Neural progenitor cell (in vitro differentiated cells): ENCODE data around the gene SETD3. TPM values are rescaled to one million over a fixed set of nuclear protein-coding genes. Genes with fewer than 3 reads are reported as not detected.

ENCODE experiments used
- DNase-seq: peaks from one replicate; pipeline ENCODE4 v3.0.0-alpha.2; 2016; ENCODE audit warnings: low spot score
- H2AFZ ChIP-seq: fragments of 200-600 bp; sonication (generic); replicated peaks from 2 replicates; pipeline ENCODE4 v1.6.1; 2016; ENCODE audit warnings: antibody characterized with exemption
- H3F3A ChIP-seq: fragments of 200-600 bp; sonication (generic); 2 replicates; pipeline ENCODE4 v1.6.1; 2016; ENCODE audit warnings: antibody characterized with exemption, low read depth
- H3K27ac ChIP-seq: fragments of 200-600 bp; sonication (generic); 2 replicates; pipeline ENCODE4 v1.5.1; 2016; ENCODE audit warnings: mild to moderate bottlenecking
- H3K27me3 ChIP-seq: fragments of 200-600 bp; sonication (generic); 2 replicates; pipeline ENCODE4 v1.6.1; 2016; ENCODE audit warnings: mild to moderate bottlenecking, moderate library complexity
- H3K36me3 ChIP-seq: fragments of 200-600 bp; sonication (generic); 2 replicates; pipeline ENCODE4 v1.5.1; 2016
- H3K4me1 ChIP-seq: fragments of 200-600 bp; sonication (generic); 2 replicates; pipeline ENCODE4 v1.6.1; 2016; ENCODE audit warnings: mixed run types
- H3K4me2 ChIP-seq: fragments of 200-600 bp; sonication (generic); 2 replicates; pipeline ENCODE4 v1.6.1; 2016
- H3K4me3 ChIP-seq: fragments of 200-600 bp; sonication (generic); 2 replicates; pipeline ENCODE4 v1.5.1; 2016
- H3K79me2 ChIP-seq: fragments of 200-600 bp; sonication (generic); 2 replicates; pipeline ENCODE4 v1.6.1; 2016; ENCODE audit warnings: low read depth
- H3K9ac ChIP-seq: fragments of 200-600 bp; sonication (generic); 2 replicates; pipeline ENCODE4 v1.6.1; 2016
- H3K9me3 ChIP-seq: fragments of 200-600 bp; sonication (generic); 2 replicates; pipeline ENCODE4 v1.5.1; 2016; ENCODE audit warnings: low read depth
- H4K20me1 ChIP-seq: fragments of 200-600 bp; sonication (generic); 2 replicates; pipeline ENCODE4 v1.6.1; 2016; ENCODE audit warnings: low read depth
- H3K27ac Mint-ChIP-seq: 3 replicates; pipeline ENCODE4 v1.8.0; 2021; ENCODE audit warnings: mixed read lengths
- H3K27me3 Mint-ChIP-seq: 2 replicates; pipeline ENCODE4 v1.8.0; 2022; ENCODE audit warnings: low read depth, mild to moderate bottlenecking, inconsistent platforms, moderate library complexity, mixed read lengths; ENCODE audit not compliant: insufficient read depth
- H3K36me3 Mint-ChIP-seq: 3 replicates; pipeline ENCODE4 v1.8.0; 2021; ENCODE audit warnings: mixed read lengths
- H3K4me1 Mint-ChIP-seq: 3 replicates; pipeline ENCODE4 v1.8.0; 2021; ENCODE audit warnings: mixed read lengths
- H3K4me3 Mint-ChIP-seq: 3 replicates; pipeline ENCODE4 v1.8.0; 2021; ENCODE audit warnings: mild to moderate bottlenecking, moderate library complexity, mixed read lengths
- H3K9me3 Mint-ChIP-seq: 3 replicates; pipeline ENCODE4 v1.8.0; 2020; ENCODE audit warnings: mixed read lengths
- CTCF ChIP-seq: fragments of 200-600 bp; sonication (generic); IDR thresholded peaks from 2 replicates; pipeline ENCODE4 v1.5.1; 2017; ENCODE audit warnings: antibody characterized with exemption, mild to moderate bottlenecking
- EZH2 ChIP-seq: fragments of 200-600 bp; sonication (generic); IDR thresholded peaks from 2 replicates; pipeline ENCODE4 v1.6.1; 2017; ENCODE audit warnings: antibody characterized with exemption, mild to moderate bottlenecking, moderate library complexity
- EZH2phosphoT487 ChIP-seq: fragments of 200-600 bp; sonication (generic); IDR thresholded peaks from 2 replicates; pipeline ENCODE4 v1.6.1; 2017; ENCODE audit warnings: antibody characterized with exemption
- total RNA-seq: library from RNA; depleted of rRNA; stranded (reverse); fragments of >200 nt; gene quantifications from 2 replicates; pipeline ENCODE4 v1.2.3, GENCODE V29; 2015; ENCODE audit warnings: low replicate concordance

Gene SETD3
- total RNA-seq, 1 donor from 2014 or later = 68.0 TPM

DNA sequence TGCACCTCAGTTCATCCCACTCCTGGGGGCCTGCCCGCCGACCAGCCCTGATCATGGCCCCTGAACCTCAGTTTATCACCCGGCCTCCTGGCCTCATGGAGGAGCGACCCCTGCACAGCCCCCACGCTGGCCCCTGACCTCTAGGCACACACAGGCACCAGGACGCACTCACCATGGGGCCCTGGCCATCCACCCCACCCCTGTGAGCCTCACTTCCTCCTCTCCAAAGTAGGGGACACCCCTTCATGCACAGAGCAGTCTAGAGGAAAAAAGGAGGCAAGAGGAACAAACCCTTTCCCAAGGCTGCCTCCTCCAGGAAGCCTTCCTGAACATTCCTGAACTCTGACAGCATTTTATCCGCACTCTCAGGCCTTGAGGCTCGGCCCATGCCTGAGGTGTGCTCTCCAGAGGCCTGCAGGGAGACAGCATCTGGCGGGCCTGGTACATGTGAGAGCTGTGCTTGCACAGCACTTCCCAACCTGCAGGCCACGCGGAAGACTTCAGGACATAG, 40.0 kb upstream of the SETD3 start:
- Mint-ChIP-seq H3K27me3 (peaks cover 2% of the 10 kb centered on the region), H3K4me1 (peaks cover 47% of the 10 kb centered on the region), H3K9me3 (no peaks in the 10 kb centered on the region), H3K36me3 (no peaks in the 10 kb centered on the region), H3K4me3 (no peak overlapping the region), H3K27ac (peak overlapping the region; percentile 53)
- H3K9ac ChIP-seq = no peak overlapping the region
- no peak for DNase-seq
- no peak overlapping the region for H3K4me2 ChIP-seq
- H3K27ac ChIP-seq = peak overlapping the region; percentile 95
- no peaks in the 10 kb centered on the region for H3K9me3 ChIP-seq
- H3K36me3 ChIP-seq = no peaks in the 10 kb centered on the region
- no peak overlapping the region for H2AFZ ChIP-seq
- no peaks in the 10 kb centered on the region for H3K27me3 ChIP-seq
- no peak for TF ChIP-seq CTCF
- TF ChIP-seq EZH2 = no peak
- H3F3A ChIP-seq = peaks cover 38% of the 10 kb centered on the region
- peaks cover 37% of the 10 kb centered on the region for H4K20me1 ChIP-seq
- H3K79me2 ChIP-seq = peaks cover 50% of the 10 kb centered on the region
- peaks cover 48% of the 10 kb centered on the region for H3K4me1 ChIP-seq
- no peak overlapping the region for H3K4me3 ChIP-seq

- peaks cover 31% of the 10 kb centered on the region for H4K20me1 ChIP-seq
- H3K27ac Mint-ChIP-seq = no peak overlapping the region
- H3K4me2 ChIP-seq = no peak overlapping the region
- TF ChIP-seq EZH2 (no peak), CTCF (no peak), EZH2phosphoT487 (no peak)
- H3K9ac ChIP-seq = no peak overlapping the region
- H3K36me3 Mint-ChIP-seq = no peaks in the 10 kb centered on the region
- peaks cover 44% of the 10 kb centered on the region for H3K79me2 ChIP-seq
- no peaks in the 10 kb centered on the region for H3K9me3 ChIP-seq
- no peak overlapping the region for H3K27ac ChIP-seq
- no peak overlapping the region for H2AFZ ChIP-seq
- no peaks in the 10 kb centered on the region for H3K9me3 Mint-ChIP-seq
- H3K4me1 ChIP-seq = peaks cover 43% of the 10 kb centered on the region
- H3K27me3 ChIP-seq = no peaks in the 10 kb centered on the region
- peaks cover 42% of the 10 kb centered on the region for H3K4me1 Mint-ChIP-seq
- no peaks in the 10 kb centered on the region for H3K27me3 Mint-ChIP-seq
- H3F3A ChIP-seq = peaks cover 36% of the 10 kb centered on the region
- DNase-seq = no peak
- H3K36me3 ChIP-seq = no peaks in the 10 kb centered on the region
- H3K4me3 ChIP-seq = no peak overlapping the region
- no peak overlapping the region for H3K4me3 Mint-ChIP-seq
Observed at GRCh38 chr14:99519931-99520421, 39.3 kb upstream of the SETD3 start.

DNA sequence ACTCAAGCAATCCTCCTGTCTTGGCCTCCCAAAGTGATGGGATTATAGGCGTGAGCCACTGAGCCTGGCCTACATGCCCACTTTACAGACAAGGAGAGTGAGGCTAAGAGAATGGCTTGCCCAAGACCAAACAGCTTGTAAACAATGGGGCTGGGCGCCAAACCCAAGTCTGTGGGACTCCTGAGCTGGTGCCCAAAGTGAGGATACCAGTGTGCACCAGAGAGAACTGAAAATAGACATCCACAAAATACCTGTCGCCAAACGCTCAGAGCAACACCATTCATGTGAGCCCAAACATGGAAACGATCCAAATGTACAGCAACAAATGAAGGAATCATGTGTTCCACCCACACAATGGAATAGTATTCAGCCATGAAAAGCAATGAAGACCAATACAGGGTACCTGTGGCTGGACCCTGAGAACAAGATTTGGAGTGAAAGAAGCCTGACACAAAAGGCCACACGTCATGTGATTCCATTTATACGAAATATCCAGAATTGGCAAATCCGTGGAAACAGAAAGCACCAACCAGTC, 38.8 kb upstream of the SETD3 start:
- H3K36me3 ChIP-seq = no peaks in the 10 kb centered on the region
- no peak overlapping the region for H3K27ac ChIP-seq
- Mint-ChIP-seq H3K4me1 (peaks cover 37% of the 10 kb centered on the region), H3K9me3 (no peaks in the 10 kb centered on the region), H3K4me3 (no peak overlapping the region), H3K36me3 (no peaks in the 10 kb centered on the region), H3K27me3 (no peaks in the 10 kb centered on the region), H3K27ac (no peak overlapping the region)
- no peaks in the 10 kb centered on the region for H3K9me3 ChIP-seq
- peaks cover 37% of the 10 kb centered on the region for H3K4me1 ChIP-seq
- DNase-seq = no peak
- H4K20me1 ChIP-seq = peaks cover 28% of the 10 kb centered on the region
- H3F3A ChIP-seq = peaks cover 30% of the 10 kb centered on the region
- no peak overlapping the region for H3K4me3 ChIP-seq
- no peaks in the 10 kb centered on the region for H3K27me3 ChIP-seq
- no peak for TF ChIP-seq EZH2phosphoT487
- no peak overlapping the region for H3K4me2 ChIP-seq
- no peak overlapping the region for H2AFZ ChIP-seq
- H3K79me2 ChIP-seq = peaks cover 44% of the 10 kb centered on the region
- H3K9ac ChIP-seq = no peak overlapping the region
